Smooth muscle cell of the pulmonary artery (primary cell): ENCODE data around the gene GH1. TPM values are rescaled to one million over a fixed set of nuclear protein-coding genes. Genes with fewer than 3 reads are reported as not detected.

Source experiments
- total RNA-seq: library from RNA; depleted of rRNA; stranded (reverse); fragments of >200 nt; gene quantifications from 2 replicates; pipeline ENCODE4 v1.2.3, GENCODE V29; 2014

GH1 gene
- total RNA-seq: not detected in 2 replicates

GRCh38 chr17:63918789-63919305 lies at the start of gene GH1:
TSS of gene GH1 (minus strand) at chr17:63918839. CDS start at chr17:63918776, 63 bp downstream.

GRCh38 chr17:63931981-63932561 lies 13.4 kb upstream of the GH1 start, which contains the start of gene CD79B:
TSS of gene CD79B (minus strand) at chr17:63932331. CDS start at chr17:63932261, 70 bp downstream.

GRCh38 chr17:63911041-63911635 lies 7.5 kb downstream of the GH1 start, which contains the start of gene CSHL1:
TSS of gene CSHL1 (minus strand) at chr17:63911258. CDS start at chr17:63911196, 62 bp downstream.

GRCh38 chr17:63896524-63897354 lies 21.9 kb downstream of the GH1 start, which contains the start of gene CSH1:
TSS of gene CSH1 (minus strand) at chr17:63896574. CDS start at chr17:63896511, 63 bp downstream.

GRCh38 chr17:63881935-63882601 lies 36.6 kb downstream of the GH1 start, which contains the start of gene GH2:
TSS of gene GH2 (minus strand) at chr17:63881944. CDS start at chr17:63881801, 143 bp downstream.

GRCh38 chr17:63873577-63873976 lies 45.1 kb downstream of the GH1 start, which contains the start of gene CSH2:
TSS of gene CSH2 (minus strand) at chr17:63873677. CDS start at chr17:63873614, 63 bp downstream.

Other genes with a start within 250 kb of the GH1 start
- 4.9 and 9.0 TPM in 2 replicates for gene LIMD2, start 218.7 kb downstream of the GH1 start, total RNA-seq
- gene STRADA, start 177.0 kb downstream of the GH1 start, total RNA-seq: 23.7 and 25.8 TPM in 2 replicates
- gene CCDC47, start 145.2 kb downstream of the GH1 start, total RNA-seq: 89.7 and 94.5 TPM in 2 replicates
- gene DDX42, start 144.7 kb downstream of the GH1 start, total RNA-seq: 66.3 and 76.8 TPM in 2 replicates
- 58.6 and 61.6 TPM in 2 replicates for gene PSMC5, start 91.4 kb downstream of the GH1 start, total RNA-seq
- 31.9 and 47.7 TPM in 2 replicates for gene FTSJ3, start 91.2 kb downstream of the GH1 start, total RNA-seq
- 61.6 and 64.3 TPM in 2 replicates for gene SMARCD2, start 76.2 kb downstream of the GH1 start, total RNA-seq
- not detected in 2 replicates for gene CSH2, start 45.2 kb downstream of the GH1 start, total RNA-seq
- not detected in 2 replicates for gene GH2, start 36.9 kb downstream of the GH1 start, total RNA-seq
- gene CSH1, start 22.3 kb downstream of the GH1 start, total RNA-seq: not detected in 2 replicates
- not detected in 2 replicates for gene CSHL1, start 7.6 kb downstream of the GH1 start, total RNA-seq
- 3.6 TPM in 1 of 2 replicates, not detected in the other for gene CD79B, start 13.5 kb upstream of the GH1 start, total RNA-seq
- gene SCN4A, start 54.1 kb upstream of the GH1 start, total RNA-seq: under 0.01 and 0.07 TPM in 2 replicates
- gene PRR29, start 79.5 kb upstream of the GH1 start, total RNA-seq: 0.20 and 1.2 TPM in 2 replicates
- 3.9 and 13.0 TPM in 2 replicates for gene ICAM2, start 101.8 kb upstream of the GH1 start, total RNA-seq
- gene ERN1, start 211.3 kb upstream of the GH1 start, total RNA-seq: 13.0 and 23.3 TPM in 2 replicates